ENCODE data around the gene POLR2J2.
"Not testable (repeated sequence)": the region's sequence is repeated elsewhere in the genome, so short reads cannot be mapped to it uniquely, and the experiment has no call there.

DNA sequence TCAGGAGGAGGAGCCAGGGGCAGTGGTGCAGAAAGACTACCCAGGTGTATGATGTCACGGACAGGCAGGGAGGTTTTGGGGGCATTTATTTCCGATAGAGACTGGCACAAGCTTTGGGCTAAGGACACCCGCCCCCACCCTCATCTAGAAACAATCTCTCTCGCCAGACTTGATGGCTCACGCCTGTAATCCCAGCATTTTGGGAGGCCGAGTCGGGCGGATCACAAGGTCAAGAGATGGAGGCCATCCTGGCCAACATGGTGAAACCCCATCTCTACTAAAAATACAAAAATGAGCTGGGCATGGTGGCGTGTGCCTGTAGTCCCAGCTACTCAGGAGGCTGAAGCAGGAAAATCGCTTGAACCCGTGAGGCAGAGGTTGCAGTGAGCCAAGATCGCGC lies 34.5 kb downstream of the POLR2J2 start:
- TF ChIP-seq POLR2AphosphoS5 (IDR thresholded peaks at IDR 0.05; ENCODE audit: low read depth); SPI1 (IDR thresholded peaks at IDR 0.05; ENCODE audit: borderline replicate concordance, low read depth); GABPA (IDR thresholded peaks at IDR 0.05; ENCODE audit: low read depth): not testable (repeated sequence)
- TF ChIP-seq, protein P1, sequence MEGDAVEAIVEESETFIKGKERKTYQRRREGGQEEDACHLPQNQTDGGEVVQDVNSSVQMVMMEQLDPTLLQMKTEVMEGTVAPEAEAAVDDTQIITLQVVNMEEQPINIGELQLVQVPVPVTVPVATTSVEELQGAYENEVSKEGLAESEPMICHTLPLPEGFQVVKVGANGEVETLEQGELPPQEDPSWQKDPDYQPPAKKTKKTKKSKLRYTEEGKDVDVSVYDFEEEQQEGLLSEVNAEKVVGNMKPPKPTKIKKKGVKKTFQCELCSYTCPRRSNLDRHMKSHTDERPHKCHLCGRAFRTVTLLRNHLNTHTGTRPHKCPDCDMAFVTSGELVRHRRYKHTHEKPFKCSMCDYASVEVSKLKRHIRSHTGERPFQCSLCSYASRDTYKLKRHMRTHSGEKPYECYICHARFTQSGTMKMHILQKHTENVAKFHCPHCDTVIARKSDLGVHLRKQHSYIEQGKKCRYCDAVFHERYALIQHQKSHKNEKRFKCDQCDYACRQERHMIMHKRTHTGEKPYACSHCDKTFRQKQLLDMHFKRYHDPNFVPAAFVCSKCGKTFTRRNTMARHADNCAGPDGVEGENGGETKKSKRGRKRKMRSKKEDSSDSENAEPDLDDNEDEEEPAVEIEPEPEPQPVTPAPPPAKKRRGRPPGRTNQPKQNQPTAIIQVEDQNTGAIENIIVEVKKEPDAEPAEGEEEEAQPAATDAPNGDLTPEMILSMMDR (IDR thresholded peaks at IDR 0.05; ENCODE audit: insufficient read depth, low read length) = not testable (repeated sequence)
- TF ChIP-seq, protein P2, sequence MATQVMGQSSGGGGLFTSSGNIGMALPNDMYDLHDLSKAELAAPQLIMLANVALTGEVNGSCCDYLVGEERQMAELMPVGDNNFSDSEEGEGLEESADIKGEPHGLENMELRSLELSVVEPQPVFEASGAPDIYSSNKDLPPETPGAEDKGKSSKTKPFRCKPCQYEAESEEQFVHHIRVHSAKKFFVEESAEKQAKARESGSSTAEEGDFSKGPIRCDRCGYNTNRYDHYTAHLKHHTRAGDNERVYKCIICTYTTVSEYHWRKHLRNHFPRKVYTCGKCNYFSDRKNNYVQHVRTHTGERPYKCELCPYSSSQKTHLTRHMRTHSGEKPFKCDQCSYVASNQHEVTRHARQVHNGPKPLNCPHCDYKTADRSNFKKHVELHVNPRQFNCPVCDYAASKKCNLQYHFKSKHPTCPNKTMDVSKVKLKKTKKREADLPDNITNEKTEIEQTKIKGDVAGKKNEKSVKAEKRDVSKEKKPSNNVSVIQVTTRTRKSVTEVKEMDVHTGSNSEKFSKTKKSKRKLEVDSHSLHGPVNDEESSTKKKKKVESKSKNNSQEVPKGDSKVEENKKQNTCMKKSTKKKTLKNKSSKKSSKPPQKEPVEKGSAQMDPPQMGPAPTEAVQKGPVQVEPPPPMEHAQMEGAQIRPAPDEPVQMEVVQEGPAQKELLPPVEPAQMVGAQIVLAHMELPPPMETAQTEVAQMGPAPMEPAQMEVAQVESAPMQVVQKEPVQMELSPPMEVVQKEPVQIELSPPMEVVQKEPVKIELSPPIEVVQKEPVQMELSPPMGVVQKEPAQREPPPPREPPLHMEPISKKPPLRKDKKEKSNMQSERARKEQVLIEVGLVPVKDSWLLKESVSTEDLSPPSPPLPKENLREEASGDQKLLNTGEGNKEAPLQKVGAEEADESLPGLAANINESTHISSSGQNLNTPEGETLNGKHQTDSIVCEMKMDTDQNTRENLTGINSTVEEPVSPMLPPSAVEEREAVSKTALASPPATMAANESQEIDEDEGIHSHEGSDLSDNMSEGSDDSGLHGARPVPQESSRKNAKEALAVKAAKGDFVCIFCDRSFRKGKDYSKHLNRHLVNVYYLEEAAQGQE (IDR thresholded peaks at IDR 0.05; ENCODE audit: insufficient replicate concordance, low read depth) = not testable (repeated sequence)
